ENCODE data around the gene TPCN1. TPM values are rescaled to one million over a fixed set of nuclear protein-coding genes. Genes with fewer than 3 reads are reported as not detected.
A peak's percentile ranks its signal among the peaks of the same experiment; 100 is the strongest.

The TPCN1 gene
- total RNA-seq, 2 donors from 2014 or later = 74.7 to 84.0 TPM

DNA sequence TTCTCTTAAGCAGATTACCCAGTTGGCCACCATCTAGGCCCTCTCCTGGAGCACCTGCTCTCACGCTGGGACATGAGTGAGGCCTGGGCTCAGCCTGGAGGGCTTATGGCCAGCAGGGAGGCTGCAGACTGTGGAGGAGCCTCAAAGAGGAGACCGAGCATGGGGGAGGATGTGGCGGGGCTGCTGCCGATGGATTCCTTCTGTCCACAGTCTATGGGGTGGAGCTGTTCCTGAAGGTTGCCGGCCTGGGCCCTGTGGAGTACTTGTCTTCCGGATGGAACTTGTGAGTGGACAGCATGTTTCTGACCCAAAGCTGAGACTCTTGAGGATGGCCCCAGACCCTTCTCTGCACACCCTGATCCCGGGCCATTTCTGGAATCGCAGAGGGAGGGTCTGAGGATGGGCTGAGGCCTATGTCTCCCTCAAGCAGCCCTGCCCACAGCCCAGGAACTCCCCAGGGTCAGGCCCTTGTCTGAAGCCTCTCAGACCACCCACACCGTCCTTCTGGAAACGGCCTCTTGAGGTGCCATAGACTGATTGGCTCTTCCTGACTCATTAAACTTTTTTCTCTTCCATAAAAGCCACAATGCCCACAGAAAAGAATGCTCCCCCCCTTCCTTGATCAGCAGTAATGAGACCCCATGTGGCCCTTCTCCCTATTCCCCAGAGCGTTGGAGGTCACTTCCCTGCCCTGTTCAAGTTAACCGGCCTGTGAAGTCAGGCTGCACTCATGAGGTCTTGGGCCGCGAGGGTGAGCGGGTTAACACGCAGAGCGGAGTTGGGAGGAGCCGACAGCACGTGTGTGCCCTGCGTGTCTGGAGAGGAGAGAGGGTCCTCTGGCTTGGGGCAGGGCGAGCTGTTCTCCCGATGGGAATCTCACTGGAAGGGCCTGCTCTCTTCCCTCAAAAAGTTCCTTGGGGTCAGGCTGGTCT lies 64.7 kb downstream of the TPCN1 start:
- no peaks in the 10 kb centered on the region for H3K9me3 Mint-ChIP-seq
- no peak overlapping the region for H3K27ac Mint-ChIP-seq
- no peak for DNase-seq

GRCh38 chr12:113286712-113287111 lies 65.4 kb downstream of the TPCN1 start:
- H3K27me3 Mint-ChIP-seq (ENCODE audit: low read depth) = no peaks in the 10 kb centered on the region
- H3K4me3 Mint-ChIP-seq = no peak overlapping the region
- peaks cover 0 to 15% of the 10 kb centered on the region in 2 donors for H3K36me3 Mint-ChIP-seq (ENCODE audit: insufficient read depth in 2 of 2)
- H3K4me1 Mint-ChIP-seq (ENCODE audit: low read depth) = no peaks in the 10 kb centered on the region
- H3K27ac Mint-ChIP-seq = no peak overlapping the region
- H3K9me3 Mint-ChIP-seq = no peaks in the 10 kb centered on the region
- no peak for DNase-seq
- no peak for ATAC-seq (replicated peaks in 1 of 2)

More for the DNA sequence above, 64.7 kb downstream of the TPCN1 start:
- Mint-ChIP-seq H3K27me3 (ENCODE audit: low read depth) (no peaks in the 10 kb centered on the region), H3K4me1 (ENCODE audit: low read depth) (no peaks in the 10 kb centered on the region), H3K36me3 (ENCODE audit: insufficient read depth in 2 of 2) (peaks cover 0 to 17% of the 10 kb centered on the region in 2 donors), H3K4me3 (no peak overlapping the region)
- no peak for ATAC-seq (replicated peaks in 1 of 2)

GRCh38 chr12:113287146-113287898 lies 66.1 kb downstream of the TPCN1 start:
- Mint-ChIP-seq H3K36me3 (ENCODE audit: insufficient read depth in 2 of 2) (peaks cover 0 to 15% of the 10 kb centered on the region in 2 donors), H3K27ac (no peak overlapping the region), H3K4me1 (ENCODE audit: low read depth) (no peaks in the 10 kb centered on the region), H3K27me3 (ENCODE audit: low read depth) (no peaks in the 10 kb centered on the region), H3K4me3 (no peak overlapping the region), H3K9me3 (no peaks in the 10 kb centered on the region)
- ATAC-seq (replicated peaks in 1 of 2) (no peak), DNase-seq (no peak)

DNA sequence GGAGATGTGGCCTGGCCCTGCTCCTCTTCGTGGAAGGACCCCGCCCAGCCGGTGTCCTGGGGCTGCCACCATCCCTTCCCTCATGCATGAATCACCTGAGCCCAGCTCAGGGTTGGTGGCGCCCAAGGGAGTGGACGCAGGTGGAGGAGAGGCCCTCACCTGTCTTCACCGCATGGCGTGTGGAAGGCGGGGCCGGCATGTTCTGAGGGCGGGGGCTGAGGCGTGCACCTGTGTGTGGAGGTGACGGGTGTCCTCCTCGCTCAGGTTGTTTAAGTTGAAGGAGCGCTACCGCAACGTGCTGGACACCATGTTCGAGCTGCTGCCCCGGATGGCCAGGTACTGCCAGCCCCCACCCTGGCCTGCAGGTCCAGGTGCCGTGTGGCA lies 66.6 kb downstream of the TPCN1 start:
- H3K4me1 Mint-ChIP-seq (ENCODE audit: low read depth) = no peaks in the 10 kb centered on the region
- no peak overlapping the region for H3K27ac Mint-ChIP-seq
- ATAC-seq (replicated peaks in 1 of 2) = no peak
- no peaks in the 10 kb centered on the region for H3K27me3 Mint-ChIP-seq (ENCODE audit: low read depth)
- H3K36me3 Mint-ChIP-seq (ENCODE audit: insufficient read depth in 2 of 2) = peaks cover 0 to 15% of the 10 kb centered on the region in 2 donors
- no peak overlapping the region for H3K4me3 Mint-ChIP-seq
- no peak for DNase-seq
- no peaks in the 10 kb centered on the region for H3K9me3 Mint-ChIP-seq

DNA sequence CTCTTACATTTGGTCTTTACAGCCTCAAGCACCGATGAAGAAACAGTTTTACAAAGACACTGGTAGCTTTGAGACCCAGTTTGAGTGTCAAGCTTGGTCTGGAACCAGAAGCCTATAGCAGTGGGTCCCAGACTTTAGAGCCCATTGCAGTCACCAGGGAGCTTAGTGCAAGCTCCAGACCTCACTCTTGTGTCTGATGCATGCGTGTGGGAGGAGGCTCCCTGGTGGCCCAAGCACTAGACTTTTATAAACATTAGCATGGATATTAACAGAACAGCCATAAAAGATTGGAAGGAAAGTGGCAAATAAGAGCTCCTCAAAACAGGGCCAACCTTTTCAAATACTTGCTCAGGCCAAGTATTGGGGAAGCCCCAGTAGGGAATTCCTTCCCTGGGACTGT lies 68.1 kb downstream of the TPCN1 start:
- no peak overlapping the region for H3K4me3 Mint-ChIP-seq
- H3K27ac Mint-ChIP-seq = peak overlapping the region; percentile 8
- H3K9me3 Mint-ChIP-seq = no peaks in the 10 kb centered on the region
- ATAC-seq (replicated peaks in 1 of 2) (no peak), DNase-seq (no peak)
- H3K27me3 Mint-ChIP-seq (ENCODE audit: low read depth) = no peaks in the 10 kb centered on the region
- no peaks in the 10 kb centered on the region for H3K4me1 Mint-ChIP-seq (ENCODE audit: low read depth)
- H3K36me3 Mint-ChIP-seq (ENCODE audit: insufficient read depth in 2 of 2) = peaks cover 0 to 19% of the 10 kb centered on the region in 2 donors

- no peak overlapping the region for H3K4me3 Mint-ChIP-seq
- no peak for DNase-seq
- peaks cover 0 to 16% of the 10 kb centered on the region in 2 donors for H3K36me3 Mint-ChIP-seq (ENCODE audit: insufficient read depth in 2 of 2)
- H3K27me3 Mint-ChIP-seq (ENCODE audit: low read depth) = no peaks in the 10 kb centered on the region
- no peaks in the 10 kb centered on the region for H3K9me3 Mint-ChIP-seq
- no peak for ATAC-seq (replicated peaks in 1 of 2)
- H3K27ac Mint-ChIP-seq = no peak overlapping the region
- no peaks in the 10 kb centered on the region for H3K4me1 Mint-ChIP-seq (ENCODE audit: low read depth)
These were observed 69.2 kb downstream of the TPCN1 start for GRCh38 chr12:113290506-113290905.

DNA sequence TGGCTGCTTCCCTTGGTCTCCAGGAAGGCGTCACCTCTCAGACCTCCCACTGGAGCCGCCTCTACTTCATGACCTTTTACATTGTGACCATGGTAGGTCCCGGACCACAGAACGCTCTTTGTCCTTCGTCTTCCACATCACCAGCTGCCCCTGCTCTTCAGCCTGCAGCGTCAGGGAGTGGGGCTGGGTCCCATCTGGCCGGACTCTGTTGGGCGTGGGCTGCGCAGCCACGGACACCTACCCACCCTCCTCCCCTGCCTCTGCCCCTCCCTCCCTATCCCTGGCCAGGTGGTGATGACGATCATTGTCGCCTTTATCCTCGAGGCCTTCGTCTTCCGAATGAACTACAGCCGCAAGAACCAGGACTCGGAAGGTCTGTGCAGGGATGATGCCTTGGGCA lies 70.3 kb downstream of the TPCN1 start:
- Mint-ChIP-seq H3K27me3 (ENCODE audit: low read depth) (no peaks in the 10 kb centered on the region), H3K4me1 (ENCODE audit: low read depth) (no peaks in the 10 kb centered on the region), H3K4me3 (no peak overlapping the region), H3K27ac (no peak overlapping the region), H3K36me3 (ENCODE audit: insufficient read depth in 2 of 2) (peaks cover 0 to 19% of the 10 kb centered on the region in 2 donors), H3K9me3 (no peaks in the 10 kb centered on the region)
- no peak for ATAC-seq (replicated peaks in 1 of 2)
- no peak for DNase-seq

- Mint-ChIP-seq H3K27me3 (ENCODE audit: low read depth) (no peaks in the 10 kb centered on the region), H3K9me3 (no peaks in the 10 kb centered on the region), H3K4me1 (ENCODE audit: low read depth) (no peaks in the 10 kb centered on the region), H3K36me3 (ENCODE audit: insufficient read depth in 2 of 2) (peaks cover 0 to 19% of the 10 kb centered on the region in 2 donors), H3K4me3 (no peak overlapping the region), H3K27ac (peak overlapping the region; percentile 3)
- DNase-seq = no peak
- ATAC-seq (replicated peaks in 1 of 2) = no peak
These were observed 70.8 kb downstream of the TPCN1 start for GRCh38 chr12:113292091-113292490.

GRCh38 chr12:113292547-113292946 lies 71.3 kb downstream of the TPCN1 start:
- Mint-ChIP-seq H3K27me3 (ENCODE audit: low read depth) (no peaks in the 10 kb centered on the region), H3K9me3 (no peaks in the 10 kb centered on the region), H3K36me3 (ENCODE audit: insufficient read depth in 2 of 2) (peaks cover 0 to 19% of the 10 kb centered on the region in 2 donors), H3K4me3 (no peak overlapping the region), H3K4me1 (ENCODE audit: low read depth) (no peaks in the 10 kb centered on the region), H3K27ac (no peak overlapping the region)
- DNase-seq = no peak
- no peak for ATAC-seq (replicated peaks in 1 of 2)

DNA sequence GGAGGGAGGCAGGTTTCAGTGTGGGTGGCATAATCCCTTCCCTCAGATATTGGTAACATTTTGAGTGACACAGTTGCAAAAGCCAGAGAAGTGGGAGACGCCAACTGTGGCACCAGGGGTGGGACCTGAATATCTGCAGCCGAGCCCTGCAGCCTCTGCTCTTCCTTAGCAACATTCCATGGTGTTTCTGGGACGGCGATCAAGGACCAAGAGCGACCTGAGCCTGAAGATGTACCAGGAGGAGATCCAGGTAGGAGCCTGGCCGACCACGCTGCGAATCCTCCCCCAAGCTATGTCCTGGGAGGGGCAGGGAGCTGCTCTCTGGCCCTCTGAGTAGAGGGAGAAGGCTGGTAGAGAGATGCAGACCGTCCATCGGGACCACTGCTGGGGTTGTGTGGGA lies 71.8 kb downstream of the TPCN1 start:
- Mint-ChIP-seq H3K27me3 (ENCODE audit: low read depth) (no peaks in the 10 kb centered on the region), H3K27ac (no peak overlapping the region), H3K4me3 (no peak overlapping the region), H3K36me3 (ENCODE audit: insufficient read depth in 2 of 2) (peaks cover 0 to 19% of the 10 kb centered on the region in 2 donors), H3K4me1 (ENCODE audit: low read depth) (no peaks in the 10 kb centered on the region), H3K9me3 (no peaks in the 10 kb centered on the region)
- DNase-seq (no peak), ATAC-seq (replicated peaks in 1 of 2) (no peak)

DNA sequence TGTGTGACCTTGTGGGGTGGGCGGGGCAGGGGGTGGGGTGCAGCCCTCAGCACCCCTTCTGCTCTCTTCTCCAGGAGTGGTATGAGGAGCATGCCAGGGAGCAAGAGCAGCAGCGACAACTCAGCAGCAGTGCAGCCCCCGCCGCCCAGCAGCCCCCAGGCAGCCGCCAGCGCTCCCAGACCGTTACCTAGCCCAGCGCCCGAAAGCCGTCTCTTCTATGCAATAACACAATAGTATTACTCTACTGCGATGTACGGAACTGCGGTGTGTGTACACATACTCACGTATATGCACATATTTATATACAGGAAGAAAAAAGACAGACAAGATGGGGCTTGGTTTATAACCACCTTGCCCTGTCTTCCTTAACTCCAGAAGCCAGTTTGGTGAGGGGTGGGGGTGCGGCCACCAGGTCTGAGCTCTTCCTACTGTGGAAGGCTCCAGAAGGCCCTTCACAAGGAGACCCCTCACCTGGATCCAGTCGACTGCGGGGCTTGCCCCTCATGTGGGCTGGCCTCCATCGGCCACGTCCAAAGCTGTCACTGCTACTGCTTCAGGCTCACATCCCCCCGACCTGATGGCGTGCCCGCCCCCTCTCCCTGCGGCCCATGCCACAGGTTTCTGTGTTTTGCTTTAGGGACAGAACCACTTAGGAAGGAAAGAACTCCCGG lies 74.8 kb downstream of the TPCN1 start:
- H3K36me3 Mint-ChIP-seq (ENCODE audit: insufficient read depth in 2 of 2) = peaks cover 0 to 9% of the 10 kb centered on the region in 2 donors
- DNase-seq (no peak), ATAC-seq (replicated peaks in 1 of 2) (no peak)
- no peaks in the 10 kb centered on the region for H3K27me3 Mint-ChIP-seq (ENCODE audit: low read depth)
- H3K4me3 Mint-ChIP-seq = no peak overlapping the region
- no peak overlapping the region for H3K27ac Mint-ChIP-seq
- H3K4me1 Mint-ChIP-seq (ENCODE audit: low read depth) = no peaks in the 10 kb centered on the region
- no peaks in the 10 kb centered on the region for H3K9me3 Mint-ChIP-seq

- Mint-ChIP-seq H3K9me3 (no peaks in the 10 kb centered on the region), H3K36me3 (ENCODE audit: insufficient read depth in 2 of 2) (peaks cover 0 to 9% of the 10 kb centered on the region in 2 donors), H3K27me3 (ENCODE audit: low read depth) (no peaks in the 10 kb centered on the region), H3K4me1 (ENCODE audit: low read depth) (no peaks in the 10 kb centered on the region), H3K27ac (no peak overlapping the region), H3K4me3 (no peak overlapping the region)
- DNase-seq (no peak), ATAC-seq (replicated peaks in 1 of 2) (no peak)
These were observed 75.4 kb downstream of the TPCN1 start for GRCh38 chr12:113296557-113297213.

Measured in activated T-cell treated with anti-CD3 and anti-CD28 coated beads, Interleukin-2, amount 50 U/mL, for 72 hours (primary cell).